ENCODE data around the gene CSNK1D.

DNA sequence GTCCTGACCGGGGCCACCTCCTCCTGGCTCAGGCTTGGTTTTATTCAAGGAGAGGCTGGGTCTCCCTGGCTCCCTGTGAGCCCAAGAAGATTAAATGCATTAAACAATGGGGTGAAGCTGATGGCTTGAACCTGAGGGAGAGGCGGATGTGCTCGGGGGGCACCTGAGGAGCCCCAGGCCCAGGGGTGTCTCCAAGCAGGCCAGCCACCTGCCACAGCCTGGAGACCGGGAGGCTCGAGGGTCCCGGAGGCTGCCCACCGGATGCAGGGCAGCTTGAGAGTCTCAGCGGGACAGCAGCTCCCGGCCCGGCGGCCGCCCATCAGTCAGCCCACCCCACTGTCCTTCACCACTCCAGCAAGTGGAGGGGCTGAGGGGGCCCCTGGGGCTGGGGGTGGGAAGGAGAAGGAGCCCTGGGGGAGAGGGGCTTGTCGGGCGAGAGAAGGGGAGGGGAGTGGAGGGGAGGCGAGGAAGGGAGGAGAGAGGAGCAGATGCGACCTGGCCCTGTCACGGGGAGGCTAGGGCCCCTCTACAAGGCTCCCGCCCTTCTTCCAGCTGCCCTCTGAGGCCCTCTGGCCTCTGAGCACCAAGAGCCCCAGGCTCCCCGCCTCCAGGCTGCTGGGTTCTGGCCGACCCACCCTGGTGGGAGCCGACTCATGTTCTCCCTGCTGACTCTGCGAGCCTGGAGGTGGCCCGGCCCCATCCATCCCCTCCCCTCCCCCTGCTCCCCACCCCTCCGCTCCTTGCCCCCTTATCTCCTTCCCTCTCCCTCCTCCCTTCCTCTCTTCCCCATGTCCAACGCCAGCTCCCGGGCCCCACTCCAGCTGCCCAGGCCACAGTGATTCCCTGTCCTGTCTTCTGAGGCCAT is 30.7 kb upstream of the CSNK1D start:
- TF ChIP-seq, protein P1, sequence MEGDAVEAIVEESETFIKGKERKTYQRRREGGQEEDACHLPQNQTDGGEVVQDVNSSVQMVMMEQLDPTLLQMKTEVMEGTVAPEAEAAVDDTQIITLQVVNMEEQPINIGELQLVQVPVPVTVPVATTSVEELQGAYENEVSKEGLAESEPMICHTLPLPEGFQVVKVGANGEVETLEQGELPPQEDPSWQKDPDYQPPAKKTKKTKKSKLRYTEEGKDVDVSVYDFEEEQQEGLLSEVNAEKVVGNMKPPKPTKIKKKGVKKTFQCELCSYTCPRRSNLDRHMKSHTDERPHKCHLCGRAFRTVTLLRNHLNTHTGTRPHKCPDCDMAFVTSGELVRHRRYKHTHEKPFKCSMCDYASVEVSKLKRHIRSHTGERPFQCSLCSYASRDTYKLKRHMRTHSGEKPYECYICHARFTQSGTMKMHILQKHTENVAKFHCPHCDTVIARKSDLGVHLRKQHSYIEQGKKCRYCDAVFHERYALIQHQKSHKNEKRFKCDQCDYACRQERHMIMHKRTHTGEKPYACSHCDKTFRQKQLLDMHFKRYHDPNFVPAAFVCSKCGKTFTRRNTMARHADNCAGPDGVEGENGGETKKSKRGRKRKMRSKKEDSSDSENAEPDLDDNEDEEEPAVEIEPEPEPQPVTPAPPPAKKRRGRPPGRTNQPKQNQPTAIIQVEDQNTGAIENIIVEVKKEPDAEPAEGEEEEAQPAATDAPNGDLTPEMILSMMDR (conservative IDR thresholded peaks at IDR 0.05; ENCODE audit: low read length): no peak
- TF ChIP-seq EZH2phosphoT487 (IDR thresholded peaks at IDR 0.05; ENCODE audit: borderline replicate concordance): no peak
